Measurements from ENCODE around the gene CRPPA.
"Not testable (repeated sequence)": the region's sequence is repeated elsewhere in the genome, so short reads cannot be mapped to it uniquely, and the experiment has no call there.

CRPPA gene

DNA sequence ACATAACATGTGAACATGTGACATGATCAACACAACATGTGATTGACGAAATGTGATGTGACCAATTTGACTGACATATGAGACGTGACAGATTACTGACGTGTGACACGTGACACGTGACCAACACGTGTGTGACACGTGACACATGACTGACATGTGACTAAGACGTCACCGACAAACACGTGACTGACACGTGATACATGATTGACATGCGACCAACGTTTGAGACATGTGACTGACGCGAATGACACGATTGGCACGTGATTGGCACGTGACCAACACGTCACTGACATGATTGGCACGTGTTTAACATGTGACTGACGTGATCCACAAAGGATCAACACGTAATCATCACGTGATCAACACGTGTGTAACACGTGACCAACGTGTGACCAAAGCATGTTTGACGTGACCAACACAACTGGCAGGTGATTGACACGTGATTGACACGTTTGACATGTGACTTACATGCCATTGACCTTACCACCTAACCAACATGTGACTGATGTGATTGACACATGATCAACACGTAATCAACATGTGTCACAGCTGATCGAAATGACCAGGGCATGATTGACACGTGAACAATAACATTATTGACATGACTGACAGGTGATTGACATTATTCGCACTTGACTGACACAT, 23.7 kb downstream of the CRPPA start:
- no peak for DNase-seq (ENCODE audit: low read depth)

DNA sequence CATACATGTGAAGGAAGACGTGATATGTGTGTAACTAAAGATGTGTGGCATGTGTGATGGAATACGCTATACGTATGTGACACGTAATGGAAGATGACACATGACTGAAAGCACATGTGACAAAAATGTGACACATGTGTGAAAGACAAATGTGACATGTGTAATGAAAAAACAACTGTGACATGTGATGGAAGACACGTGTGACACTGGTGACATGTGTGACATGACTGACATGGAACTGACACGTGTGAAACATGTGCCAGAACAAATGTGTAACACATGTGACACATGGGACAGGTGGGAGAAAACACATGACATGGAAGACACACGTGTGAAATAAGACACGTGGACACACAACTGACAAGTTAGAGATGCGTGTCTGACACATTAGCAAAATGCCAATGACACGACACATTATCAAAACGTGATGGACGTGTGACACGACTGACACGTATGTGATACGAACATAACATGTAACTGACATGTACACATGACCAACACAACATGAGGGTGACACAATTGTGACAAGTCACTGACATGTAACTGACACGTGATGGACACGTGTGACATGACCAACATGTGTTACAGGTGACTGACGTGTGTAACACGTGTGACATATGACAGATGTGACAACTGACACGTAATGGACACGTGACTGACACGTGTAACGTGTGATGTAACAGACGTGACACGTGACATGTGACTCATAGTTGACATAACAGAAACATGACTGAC, 24.4 kb downstream of the CRPPA start:
- no peak for DNase-seq (ENCODE audit: low read depth)

DNA sequence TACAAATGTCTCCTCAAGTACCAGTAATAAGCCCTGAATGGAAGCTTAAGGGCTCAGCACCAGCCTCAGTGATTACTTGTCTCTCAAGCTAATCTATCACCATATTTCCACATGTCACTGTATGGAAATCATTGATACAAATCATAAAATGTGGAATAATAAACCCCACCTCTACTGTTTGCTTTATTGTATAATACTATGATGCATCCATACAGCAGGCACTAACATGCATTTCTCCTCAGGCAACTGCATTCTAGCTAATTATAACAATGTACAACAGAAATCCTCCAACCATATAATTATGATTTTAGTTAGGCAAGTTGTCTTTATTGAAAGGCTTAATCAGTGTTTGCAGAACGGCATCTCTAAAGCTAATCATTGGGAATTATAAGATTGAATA, 26.2 kb downstream of the CRPPA start:
- no peak for DNase-seq (ENCODE audit: low read depth)

DNA sequence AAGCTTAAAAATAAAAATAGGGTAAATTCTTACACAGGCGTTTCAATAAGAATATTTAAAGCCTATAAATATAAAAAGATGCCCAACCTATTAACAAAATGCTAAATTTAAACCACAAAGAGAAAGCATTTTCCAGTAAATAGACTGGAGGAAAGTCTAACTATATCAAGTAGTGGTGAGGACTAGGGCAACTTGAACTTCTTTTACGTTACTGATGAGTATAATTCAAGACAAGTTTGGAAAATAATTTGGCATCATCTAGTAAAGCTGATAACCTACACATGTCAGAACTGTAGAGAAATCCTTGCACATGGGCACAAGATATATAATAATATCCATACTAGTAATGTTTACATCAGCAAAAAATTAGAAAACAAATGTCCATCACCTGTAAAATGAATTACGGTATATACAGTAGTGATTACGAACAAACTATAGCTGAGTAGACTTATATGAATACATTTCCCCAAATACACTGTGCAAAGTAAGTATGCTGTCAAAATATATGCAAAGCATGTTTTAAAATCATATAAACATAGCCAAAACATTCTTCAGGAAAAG, 27.4 kb downstream of the CRPPA start:
- no peak for DNase-seq (ENCODE audit: low read depth)

DNA sequence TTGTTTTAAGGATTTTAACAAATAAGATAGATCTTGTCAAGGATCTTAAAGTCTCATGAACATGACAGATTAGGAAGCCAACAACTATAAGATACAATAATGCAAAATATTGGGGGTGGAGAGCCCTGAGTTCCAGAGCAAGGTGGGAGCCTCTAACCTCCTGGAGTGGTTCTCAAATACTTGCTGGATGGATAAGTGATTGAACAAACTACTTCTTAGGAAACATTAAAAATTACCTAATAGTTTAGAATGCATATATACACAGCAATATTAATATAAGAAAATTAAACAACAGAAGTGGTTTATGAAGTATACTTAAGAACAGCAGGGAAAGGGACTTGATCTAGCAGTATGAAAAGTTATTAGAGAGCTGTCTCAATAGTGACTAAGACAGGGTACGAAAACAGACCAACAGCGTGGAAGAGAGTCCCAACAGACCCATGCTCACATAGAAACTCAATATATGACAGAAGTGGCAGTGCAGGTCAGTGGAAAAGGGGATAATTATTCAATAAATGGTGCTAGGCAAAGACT, 28.3 kb downstream of the CRPPA start:
- no peak for DNase-seq (ENCODE audit: low read depth)

DNA sequence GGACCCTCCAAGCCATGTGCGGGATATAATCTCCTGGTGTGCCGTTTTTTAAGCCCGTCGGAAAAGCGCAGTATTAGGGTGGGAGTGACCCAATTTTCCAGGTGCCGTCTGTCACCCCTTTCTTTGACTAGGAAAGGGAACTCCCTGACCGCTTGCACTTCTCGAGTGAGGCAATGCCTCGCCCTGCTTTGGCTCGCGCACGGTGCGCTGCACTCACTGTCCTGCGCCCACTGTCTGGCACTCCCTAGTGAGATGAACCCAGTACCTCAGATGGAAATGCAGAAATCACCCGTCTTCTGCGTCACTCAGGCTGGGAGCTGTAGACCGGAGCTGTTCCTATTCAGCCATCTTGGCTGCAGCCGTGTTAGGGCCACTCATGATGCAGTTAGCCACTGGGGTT, 37.6 kb downstream of the CRPPA start:
- DNase-seq (ENCODE audit: low read depth) = not testable (repeated sequence)

DNA sequence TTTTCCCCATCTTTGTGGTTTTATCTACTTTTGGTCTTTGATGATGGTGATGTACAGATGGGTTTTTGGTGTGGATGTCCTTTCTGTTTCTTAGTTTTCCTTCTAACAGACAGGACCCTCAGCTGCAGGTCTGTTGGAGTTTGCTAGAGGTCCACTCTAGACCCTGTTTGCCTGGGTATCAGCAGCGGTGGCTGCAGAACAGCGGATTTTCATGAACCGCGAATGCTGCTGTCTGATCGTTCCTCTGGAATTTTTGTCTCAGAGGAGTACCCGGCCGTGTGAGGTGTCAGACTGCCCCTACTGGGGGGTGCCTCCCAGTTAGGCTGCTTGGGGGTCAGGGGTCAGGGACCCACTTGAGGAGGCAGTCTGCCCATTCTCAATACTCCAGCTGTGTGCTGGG, 38.2 kb downstream of the CRPPA start:
- not testable (repeated sequence) for DNase-seq (ENCODE audit: low read depth)

All from activated T-cell treated with anti-CD3 and anti-CD28 coated beads for 48 hours (primary cell).